Measurements from ENCODE around the gene PROX2. TPM values are rescaled to one million over a fixed set of nuclear protein-coding genes. Genes with fewer than 3 reads are reported as not detected.

The PROX2 gene
- total and polyA plus RNA-seq, 2 donors (not counting 3 experiments of a cell fraction or from before 2014, with no cell fraction given), result 0.01 TPM; not detected in 1

- peaks cover 18% of the 10 kb centered on the region for H3K4me1 ChIP-seq (ENCODE audit: control insufficient read depth, extremely low read depth, insufficient read depth, low read length)
- ChIA-PET POLR2A (no interaction called here), CTCF (interaction anchor here (1.0 to 1.6 kb wide), 2 partner anchors 22 to 35 kb away, joined by 4 read pairs; no protein-coding TSS in a partner anchor)
- no peaks in the 10 kb centered on the region for H3K9me1 ChIP-seq (replicated peaks; ENCODE audit: control insufficient read depth, extremely low read depth, insufficient read depth, low read length)
- no peak overlapping the region for H3K9ac ChIP-seq (replicated peaks; ENCODE audit: extremely low read depth, insufficient read depth, low read length)
- DNase-seq (ENCODE audit: low read depth, low spot score), result no peak
- H4K20me1 ChIP-seq (replicated peaks; ENCODE audit: control insufficient read depth, extremely low read depth, insufficient read depth, low read length), result no peaks in the 10 kb centered on the region
- no peak overlapping the region for H3K4me2 ChIP-seq (ENCODE audit: insufficient read depth, low read length)
- dilution Hi-C loops (cut with MboI; ENCODE audit: extremely low pct_ligation_motif_present, low sequenced_read_pairs), result no loop called here
- no peaks in the 10 kb centered on the region for H3K27me3 ChIP-seq (ENCODE audit: control insufficient read depth in 2 of 2, insufficient read depth in 2 of 2, low read length in 2 of 2)
- no peak overlapping the region for H3K27ac ChIP-seq (ENCODE audit: insufficient read depth, low read depth, low read length)
- H3K4me3 ChIP-seq (replicated peaks in 1 of 3; ENCODE audit: insufficient read depth in 1 of 3, low read depth in 1 of 3, low read length in 3 of 3), result no peak overlapping the region
- TF ChIP-seq CTCF (IDR thresholded peaks at IDR 0.05; ENCODE audit: extremely low read depth in 1 of 2, insufficient read depth in 1 of 2, low read depth in 1 of 2, low read length in 2 of 2), result no peak
- TF ChIP-seq EZH2 (IDR thresholded peaks at IDR 0.05; ENCODE audit: borderline replicate concordance, low read depth, low read length, severe bottlenecking), result no peak
- no peak for TF ChIP-seq POLR2A (IDR thresholded peaks at IDR 0.05; ENCODE audit: low read depth, low read length)
- TF ChIP-seq POLR2AphosphoS5 (IDR thresholded peaks at IDR 0.05; ENCODE audit: insufficient read depth, low read depth, low read length), result no peak
- no peak for TF ChIP-seq JUN (IDR thresholded peaks at IDR 0.05; ENCODE audit: borderline replicate concordance, insufficient read depth, insufficient read length, low read depth)
- TF ChIP-seq MAX (IDR thresholded peaks at IDR 0.05; ENCODE audit: insufficient read depth, insufficient read length), result no peak
- TF ChIP-seq FOS (IDR thresholded peaks at IDR 0.05; ENCODE audit: borderline replicate concordance, insufficient read depth, low read length), result no peak
- TF ChIP-seq GATA2 (IDR thresholded peaks at IDR 0.05; ENCODE audit: insufficient read depth, insufficient read length, low read depth, low read length), result no peak
- no peak for TF ChIP-seq MYC (IDR thresholded peaks at IDR 0.05; ENCODE audit: low read depth, low read length)
- BruUV-seq (replicated peaks), result no TSS peak
- intact Hi-C loops (cut with micrococcal nuclease), result no loop called here
- no peak for FAIRE-seq
- no peaks in the 10 kb centered on the region for H3K79me2 ChIP-seq (ENCODE audit: control insufficient read depth, insufficient read depth, low read length)
- H2AFZ ChIP-seq (ENCODE audit: low read depth, low read length), result no peak overlapping the region
- H3K36me3 ChIP-seq (ENCODE audit: control insufficient read depth in 2 of 2, extremely low read depth in 1 of 2, insufficient read depth in 2 of 2, low read length in 2 of 2), result peaks cover 16% of the 10 kb centered on the region in 2 experiments
- no peaks in the 10 kb centered on the region for H3K9me3 ChIP-seq (replicated peaks; ENCODE audit: control insufficient read depth, insufficient read depth, low read length)
Observed at GRCh38 chr14:74826574-74826973, 49.4 kb downstream of the PROX2 start.

Other genes with a start within 250 kb of the PROX2 start
- gene AREL1, start 163.1 kb downstream of the PROX2 start, total RNA-seq, result 46.4 and 50.3 TPM in 2 replicates
- 67.2 and 87.1 TPM in 2 replicates for gene AREL1, start 163.1 kb downstream of the PROX2 start, polyA plus RNA-seq
- 57.8 and 58.2 TPM in 2 replicates for gene FCF1, start 163.0 kb downstream of the PROX2 start, total RNA-seq
- 24.4 and 26.2 TPM in 2 replicates for gene FCF1, start 163.0 kb downstream of the PROX2 start, polyA plus RNA-seq
- gene YLPM1, start 112.8 kb downstream of the PROX2 start, total RNA-seq, result 81.0 and 85.7 TPM in 2 replicates
- 11.4 and 14.9 TPM in 2 replicates for gene YLPM1, start 112.8 kb downstream of the PROX2 start, polyA plus RNA-seq
- 105 and 110 TPM in 2 replicates for gene DLST, start 5.8 kb upstream of the PROX2 start, total RNA-seq
- gene DLST, start 5.8 kb upstream of the PROX2 start, polyA plus RNA-seq, result 91.0 and 98.4 TPM in 2 replicates
- 23.8 and 25.6 TPM in 2 replicates for gene RPS6KL1, start 47.1 kb upstream of the PROX2 start, total RNA-seq
- gene RPS6KL1, start 47.1 kb upstream of the PROX2 start, polyA plus RNA-seq, result 10.2 TPM in 2 replicates
- gene PGF, start 79.5 kb upstream of the PROX2 start, total RNA-seq, result 206 and 254 TPM in 2 replicates
- gene PGF, start 79.5 kb upstream of the PROX2 start, polyA plus RNA-seq, result 89.0 and 102 TPM in 2 replicates
- 97.0 and 103 TPM in 2 replicates for gene EIF2B2, start 126.8 kb upstream of the PROX2 start, total RNA-seq
- gene EIF2B2, start 126.8 kb upstream of the PROX2 start, polyA plus RNA-seq, result 143 and 146 TPM in 2 replicates
- 14.6 and 16.5 TPM in 2 replicates for gene MLH3, start 175.3 kb upstream of the PROX2 start, total RNA-seq
- 4.6 and 4.8 TPM in 2 replicates for gene MLH3, start 175.3 kb upstream of the PROX2 start, polyA plus RNA-seq
- 34.2 and 37.5 TPM in 2 replicates for gene ACYP1, start 187.9 kb upstream of the PROX2 start, total RNA-seq
- gene ACYP1, start 187.9 kb upstream of the PROX2 start, polyA plus RNA-seq, result 17.4 and 30.2 TPM in 2 replicates
- gene ZC2HC1C, start 193.5 kb upstream of the PROX2 start, total RNA-seq, result 0.91 and 3.6 TPM in 2 replicates
- 0.72 and 0.84 TPM in 2 replicates for gene ZC2HC1C, start 193.5 kb upstream of the PROX2 start, polyA plus RNA-seq